ENCODE measurements around the gene TRUB1.
"Not testable (repeated sequence)": the region's sequence is repeated elsewhere in the genome, so short reads cannot be mapped to it uniquely, and the experiment has no call there.

The TRUB1 gene

GRCh38 chr10:114925587-114926586 lies 12.1 kb upstream of the TRUB1 start:
- no peak for DNase-seq

GRCh38 chr10:114928818-114929217 lies 9.2 kb upstream of the TRUB1 start:
- no peak for DNase-seq

GRCh38 chr10:114930320-114930719 lies 7.7 kb upstream of the TRUB1 start:
- DNase-seq: no peak

GRCh38 chr10:114931072-114931679 lies 6.8 kb upstream of the TRUB1 start:
- no peak for DNase-seq

- no peak for DNase-seq
These were observed 5.8 kb upstream of the TRUB1 start for GRCh38 chr10:114932225-114932624.

- DNase-seq: no peak
These were observed 5.0 kb upstream of the TRUB1 start for GRCh38 chr10:114932945-114933344.

- no peak for DNase-seq
These were observed 4.4 kb upstream of the TRUB1 start for GRCh38 chr10:114933588-114933987.

GRCh38 chr10:114933995-114934394 lies 4.0 kb upstream of the TRUB1 start:
- DNase-seq: not testable (repeated sequence)

GRCh38 chr10:114938856-114939193 lies 830 bp downstream of the TRUB1 start:
- no peak for DNase-seq

GRCh38 chr10:114940735-114941134 lies 2.7 kb downstream of the TRUB1 start:
- DNase-seq: no peak

- no peak for DNase-seq
These were observed 5.0 kb downstream of the TRUB1 start for GRCh38 chr10:114943000-114943399.

GRCh38 chr10:114953047-114953446 lies 15.1 kb downstream of the TRUB1 start:
- DNase-seq: no peak

- DNase-seq: no peak
These were observed 18.0 kb downstream of the TRUB1 start for GRCh38 chr10:114955984-114956383.

GRCh38 chr10:114956466-114956865 lies 18.5 kb downstream of the TRUB1 start:
- DNase-seq: no peak

- no peak for DNase-seq
These were observed 19.1 kb downstream of the TRUB1 start for GRCh38 chr10:114957122-114957521.

- no peak for DNase-seq
These were observed 19.7 kb downstream of the TRUB1 start for GRCh38 chr10:114957673-114958072.

- no peak for DNase-seq
These were observed 24.4 kb downstream of the TRUB1 start for GRCh38 chr10:114962441-114962840.

- no peak for DNase-seq
These were observed 25.9 kb downstream of the TRUB1 start for GRCh38 chr10:114963908-114964307.

- no peak for DNase-seq
These were observed 29.1 kb downstream of the TRUB1 start for GRCh38 chr10:114967071-114967470.

GRCh38 chr10:114970515-114970914 lies 32.5 kb downstream of the TRUB1 start:
- DNase-seq: no peak

GRCh38 chr10:114973306-114973705 lies 35.3 kb downstream of the TRUB1 start:
- DNase-seq: no peak

GRCh38 chr10:114973997-114974396 lies 36.0 kb downstream of the TRUB1 start:
- no peak for DNase-seq

- no peak for DNase-seq
These were observed 36.6 kb downstream of the TRUB1 start for GRCh38 chr10:114974625-114975024.

- DNase-seq: no peak
These were observed 37.1 kb downstream of the TRUB1 start for GRCh38 chr10:114975091-114975490.

Data from CD4-positive, alpha-beta T cell treated with Interleukin-21 for 1 hour (primary cell).